PC-9 (cell line): Measurements from ENCODE around the gene CAST. TPM values are rescaled to one million over a fixed set of nuclear protein-coding genes. Genes with fewer than 3 reads are reported as not detected.

ENCODE experiments used
- BruUV-seq: library from RNA; stranded (reverse); fragments of 400-500 nt; replicated peaks from 2 replicates; lab custom pipeline; 2021; lab: Mats Ljungman, UMichigan
- CTCF ChIA-PET: fragments of 300-600 bp; sonication (Branson Sonifier 250); formaldehyde crosslinking; loops from one replicate; lab custom pipeline; 2022; ENCODE audit warnings: antibody characterized with exemption; lab: Charles Lee
- POLR2A ChIA-PET: fragments of 300-600 bp; sonication (Branson Sonifier 250); formaldehyde crosslinking; loops from one replicate; lab custom pipeline; 2022; ENCODE audit warnings: antibody characterized with exemption; ENCODE audit not compliant: unreplicated experiment; lab: Charles Lee
- DNase-seq, 2 experiments: peaks; one replicate each; pipeline versions ENCODE4 v3.0.0 to v3.0.0-alpha.2; 2015 to 2022; ENCODE audit warnings: mixed read lengths in 1 of 2
- H2AFZ ChIP-seq: fragments of 200-600 bp; sonication (generic); 2 replicates; pipeline ENCODE4 v1.8.1; 2017; ENCODE audit warnings: antibody characterized with exemption
- H3F3A ChIP-seq: fragments of 200-600 bp; sonication (generic); 2 replicates; pipeline ENCODE4 v1.8.1; 2017; ENCODE audit warnings: antibody characterized with exemption, mild to moderate bottlenecking, low read depth; ENCODE audit not compliant: insufficient read depth
- H3K27ac ChIP-seq: fragments of 200-600 bp; sonication (generic); 2 replicates; pipeline ENCODE4 v1.6.1; 2016; ENCODE audit warnings: mixed run types
- H3K27me3 ChIP-seq: fragments of 200-600 bp; sonication (generic); 2 replicates; pipeline ENCODE4 v1.6.1; 2016; ENCODE audit warnings: low read depth, mixed run types; ENCODE audit not compliant: insufficient read depth
- H3K36me3 ChIP-seq: fragments of 200-600 bp; sonication (generic); 2 replicates; pipeline ENCODE4 v1.6.1; 2016; ENCODE audit warnings: low read depth, mixed run types
- H3K4me1 ChIP-seq: fragments of 200-600 bp; sonication (generic); replicated peaks from 2 replicates; pipeline ENCODE4 v1.6.1; 2016; ENCODE audit warnings: mixed run types; ENCODE audit not compliant: insufficient read depth
- H3K4me2 ChIP-seq: fragments of 200-600 bp; sonication (generic); 2 replicates; pipeline ENCODE4 v1.6.1; 2017; ENCODE audit warnings: mixed run types
- H3K4me3 ChIP-seq: fragments of 200-600 bp; sonication (generic); 2 replicates; pipeline ENCODE4 v1.6.1; 2016; ENCODE audit warnings: mixed run types
- H3K79me2 ChIP-seq: fragments of 200-600 bp; sonication (generic); 2 replicates; pipeline ENCODE4 v1.6.1; 2017; ENCODE audit warnings: low read depth, mixed run types
- H3K9me2 ChIP-seq: fragments of 200-600 bp; sonication (generic); 2 replicates; pipeline ENCODE4 v1.8.1; 2017; ENCODE audit warnings: mild to moderate bottlenecking; ENCODE audit not compliant: insufficient read depth
- H3K9me3 ChIP-seq: fragments of 200-600 bp; sonication (generic); 2 replicates; pipeline ENCODE4 v1.8.1; 2016; ENCODE audit warnings: low read depth; ENCODE audit not compliant: insufficient read depth
- H4K20me1 ChIP-seq: fragments of 200-600 bp; sonication (generic); 2 replicates; pipeline ENCODE4 v1.8.1; 2017; ENCODE audit not compliant: insufficient read depth
- EZH2 ChIP-seq: fragments of 200-600 bp; sonication (generic); IDR thresholded peaks from 2 replicates; pipeline ENCODE4 v1.8.0; 2017; ENCODE audit warnings: antibody characterized with exemption, low read depth
- intact Hi-C: fragments of 100-400 bp; cut with micrococcal nuclease; formaldehyde crosslinking; loops from one replicate; pipeline ENCODE4 v1.10.0; 2022; ENCODE audit not compliant: unreplicated experiment
- total RNA-seq: library from RNA; stranded (reverse); gene quantifications from 2 replicates; pipeline ENCODE4 v1.2.3, GENCODE V29; 2021
- TF ChIP-seq, protein P1 (sequence below): fragments of 200-600 bp; sonication (generic); conservative IDR thresholded peaks from 2 replicates; pipeline ENCODE4 v1.6.1; 2017; ENCODE audit warnings: mixed run types, antibody characterized with exemption, mild to moderate bottlenecking, moderate library complexity

CAST gene
- total RNA-seq, 1 experiment from 2014 or later: 289 TPM

- Histone ChIP-seq H3K9me2 (no peaks in the 10 kb centered on the region), H3K79me2 (no peaks in the 10 kb centered on the region), H3K27ac (no peak overlapping the region), H3K4me1 (0 out of 2 replicates have a peak, but pooled peaks cover under 1% of the 10 kb centered on the region), H3K27me3 (no peaks in the 10 kb centered on the region), H3K9me3 (no peaks in the 10 kb centered on the region), H3K4me3 (no peak overlapping the region), H2AFZ (no peak overlapping the region), H3F3A (peaks cover 3% of the 10 kb centered on the region; the same call in 1 of the 2 replicates), H4K20me1 (no peaks in the 10 kb centered on the region), H3K4me2 (no peak overlapping the region), H3K36me3 (no peaks in the 10 kb centered on the region)
- CTCF ChIA-PET: no interaction called here
- intact Hi-C loops: no loop called here
- no peak for TF ChIP-seq EZH2
- TF ChIP-seq, protein P1, sequence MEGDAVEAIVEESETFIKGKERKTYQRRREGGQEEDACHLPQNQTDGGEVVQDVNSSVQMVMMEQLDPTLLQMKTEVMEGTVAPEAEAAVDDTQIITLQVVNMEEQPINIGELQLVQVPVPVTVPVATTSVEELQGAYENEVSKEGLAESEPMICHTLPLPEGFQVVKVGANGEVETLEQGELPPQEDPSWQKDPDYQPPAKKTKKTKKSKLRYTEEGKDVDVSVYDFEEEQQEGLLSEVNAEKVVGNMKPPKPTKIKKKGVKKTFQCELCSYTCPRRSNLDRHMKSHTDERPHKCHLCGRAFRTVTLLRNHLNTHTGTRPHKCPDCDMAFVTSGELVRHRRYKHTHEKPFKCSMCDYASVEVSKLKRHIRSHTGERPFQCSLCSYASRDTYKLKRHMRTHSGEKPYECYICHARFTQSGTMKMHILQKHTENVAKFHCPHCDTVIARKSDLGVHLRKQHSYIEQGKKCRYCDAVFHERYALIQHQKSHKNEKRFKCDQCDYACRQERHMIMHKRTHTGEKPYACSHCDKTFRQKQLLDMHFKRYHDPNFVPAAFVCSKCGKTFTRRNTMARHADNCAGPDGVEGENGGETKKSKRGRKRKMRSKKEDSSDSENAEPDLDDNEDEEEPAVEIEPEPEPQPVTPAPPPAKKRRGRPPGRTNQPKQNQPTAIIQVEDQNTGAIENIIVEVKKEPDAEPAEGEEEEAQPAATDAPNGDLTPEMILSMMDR: no peak
- no TSS peak for BruUV-seq
- POLR2A ChIA-PET: no interaction called here
- no peak for DNase-seq
Observed at GRCh38 chr5:96818125-96818788, 156.1 kb downstream of the CAST start.

GRCh38 chr5:96819806-96820205 lies 157.6 kb downstream of the CAST start:
- no peaks in the 10 kb centered on the region for H3K9me3 ChIP-seq
- no peaks in the 10 kb centered on the region for H4K20me1 ChIP-seq
- H3K4me2 ChIP-seq: no peak overlapping the region
- no TSS peak for BruUV-seq
- ChIA-PET POLR2A (no interaction called here), CTCF (no interaction called here)
- intact Hi-C loops: no loop called here
- TF ChIP-seq EZH2: no peak
- TF ChIP-seq, protein P1: no peak
- H2AFZ ChIP-seq: no peak overlapping the region
- peaks cover 18% of the 10 kb centered on the region for H3F3A ChIP-seq
- no peaks in the 10 kb centered on the region for H3K27me3 ChIP-seq
- H3K27ac ChIP-seq: no peak overlapping the region
- no peak overlapping the region for H3K4me3 ChIP-seq
- H3K4me1 ChIP-seq: peaks cover 16% of the 10 kb centered on the region
- H3K36me3 ChIP-seq: no peaks in the 10 kb centered on the region
- DNase-seq: no peak
- no peaks in the 10 kb centered on the region for H3K9me2 ChIP-seq
- no peaks in the 10 kb centered on the region for H3K79me2 ChIP-seq

DNA sequence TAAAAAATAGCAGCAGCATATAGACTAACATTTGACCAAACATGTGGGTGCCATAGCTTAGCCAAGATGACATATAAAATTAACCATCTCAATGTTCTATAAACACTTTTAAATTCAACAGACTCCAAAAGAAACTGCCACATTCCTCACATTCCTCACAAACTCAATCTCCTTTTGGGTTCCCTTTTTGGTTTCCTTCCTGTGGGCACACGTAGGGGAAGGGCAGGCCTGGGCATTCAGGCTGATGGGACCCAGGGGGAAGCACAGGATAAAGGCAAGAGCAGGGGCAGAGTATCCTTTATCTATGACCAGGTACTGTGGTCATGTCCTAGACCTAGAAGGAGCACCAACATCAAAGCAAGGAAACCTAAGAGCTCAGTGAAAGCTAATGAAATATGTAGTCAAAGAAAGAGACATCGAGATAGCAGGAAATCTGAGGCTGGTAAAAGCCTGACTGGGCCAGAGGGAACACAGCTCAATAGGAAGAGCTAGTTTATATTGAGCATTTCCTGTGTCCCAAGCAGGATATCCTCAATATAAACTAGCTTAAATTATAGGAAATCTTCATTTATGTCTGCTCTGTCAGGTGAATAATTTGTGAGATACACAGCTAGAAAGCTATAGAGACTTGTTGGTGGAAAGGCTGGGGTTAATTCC lies 159.2 kb downstream of the CAST start:
- intact Hi-C loops: no loop called here
- no peak for DNase-seq
- no peak overlapping the region for H2AFZ ChIP-seq
- no peak for TF ChIP-seq EZH2
- no peaks in the 10 kb centered on the region for H3K27me3 ChIP-seq
- peaks cover 18% of the 10 kb centered on the region for H3F3A ChIP-seq
- ChIA-PET POLR2A (interaction anchor here (0.5 kb wide), 1 partner anchor 15 kb away, joined by 3 read pairs; no protein-coding TSS in a partner anchor), CTCF (no interaction called here)
- H3K4me2 ChIP-seq: no peak overlapping the region
- BruUV-seq: no TSS peak
- H3K9me2 ChIP-seq: no peaks in the 10 kb centered on the region
- H3K4me3 ChIP-seq: no peak overlapping the region
- H3K9me3 ChIP-seq: no peaks in the 10 kb centered on the region
- no peaks in the 10 kb centered on the region for H4K20me1 ChIP-seq
- no peaks in the 10 kb centered on the region for H3K36me3 ChIP-seq
- no peak overlapping the region for H3K27ac ChIP-seq
- peaks cover 16% of the 10 kb centered on the region for H3K4me1 ChIP-seq
- no peaks in the 10 kb centered on the region for H3K79me2 ChIP-seq
